ENCODE measurements around the gene CD81.
A peak's percentile ranks its signal among the peaks of the same experiment; 100 is the strongest.

The CD81 gene

GRCh38 chr11:2422461-2423156 lies 45.5 kb downstream of the CD81 start:
- no peak for DNase-seq

DNA sequence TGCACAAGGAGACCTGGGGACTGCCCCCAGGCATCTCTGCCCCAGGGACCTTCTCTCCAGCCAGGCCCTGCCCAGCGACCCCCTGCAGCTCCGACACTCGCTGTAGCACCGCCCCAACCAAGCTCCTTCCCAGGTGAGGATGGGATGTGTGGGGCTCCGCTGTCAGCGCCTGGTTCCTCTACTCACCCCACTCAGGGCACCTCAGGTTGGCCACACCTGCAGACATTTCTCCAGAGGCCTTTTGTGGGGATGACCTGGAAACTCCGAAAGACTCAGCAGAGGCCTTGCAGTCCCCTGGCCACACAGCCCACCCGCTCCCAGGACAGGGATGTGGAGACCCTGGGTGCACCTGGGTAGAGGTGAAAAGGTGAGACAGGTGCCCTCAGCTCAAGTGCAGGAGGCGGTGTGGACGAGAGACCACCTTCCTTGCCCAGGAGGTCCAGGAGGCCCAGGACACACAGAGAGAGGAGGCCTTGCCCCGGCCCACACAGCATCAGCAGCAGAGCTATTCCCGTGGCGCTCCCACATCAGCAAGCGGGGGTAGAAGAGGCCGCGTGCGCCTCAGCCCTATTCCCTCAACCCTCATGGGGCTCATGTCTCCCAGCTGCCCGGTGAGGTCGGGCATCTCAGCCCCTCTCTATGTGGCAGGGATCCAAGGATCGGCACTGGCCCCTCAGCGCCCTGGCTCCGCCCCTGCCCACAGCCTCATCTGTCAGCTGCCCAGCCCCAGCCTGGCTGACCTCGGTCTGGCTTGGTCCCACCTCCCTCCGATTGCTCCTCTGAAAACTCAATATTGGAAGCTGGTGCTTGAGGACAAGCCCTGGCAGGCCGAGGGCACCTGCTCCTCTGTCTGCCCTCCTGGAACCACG lies 46.3 kb downstream of the CD81 start:
- no peak for DNase-seq

GRCh38 chr11:2424811-2425495 lies 47.8 kb downstream of the CD81 start:
- DNase-seq = no peak

GRCh38 chr11:2425506-2425905 lies 48.4 kb downstream of the CD81 start:
- no peak for DNase-seq

GRCh38 chr11:2426221-2426620 lies 49.1 kb downstream of the CD81 start:
- DNase-seq = no peak

DNA sequence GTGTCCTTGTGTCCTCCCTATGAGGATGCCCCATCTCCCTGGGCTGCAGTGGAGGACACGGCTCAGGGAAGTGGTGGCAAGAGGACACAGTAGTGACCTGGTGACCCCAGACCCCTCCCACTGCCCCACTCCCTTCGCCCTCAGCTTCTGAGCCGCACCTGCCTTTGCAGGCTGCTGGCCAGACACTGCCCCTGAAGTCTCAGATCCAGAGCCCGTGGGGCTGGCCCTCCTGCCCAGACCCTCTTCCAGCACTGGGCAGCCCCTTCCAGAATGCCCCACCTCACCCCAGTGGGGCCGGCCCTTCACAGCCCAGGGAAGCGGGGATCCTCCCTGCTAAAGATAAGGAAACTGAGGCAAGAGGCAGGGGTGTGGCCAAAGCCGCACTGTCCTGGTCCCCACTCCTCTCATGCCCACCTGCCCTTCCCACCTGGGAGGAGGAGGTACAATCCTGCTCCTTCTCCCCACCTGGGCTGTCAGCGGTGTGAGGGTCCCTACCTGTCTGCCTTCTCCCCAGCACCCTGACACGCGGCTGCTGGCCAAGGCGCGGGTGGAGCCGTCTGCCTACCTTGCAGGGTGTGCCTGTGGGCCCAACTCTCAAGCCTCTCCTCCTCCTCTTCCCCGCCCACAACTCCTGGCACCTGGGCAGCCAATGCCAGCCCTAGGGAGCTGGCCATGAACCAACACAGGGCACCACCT lies 49.9 kb downstream of the CD81 start:
- no peak for DNase-seq

DNA sequence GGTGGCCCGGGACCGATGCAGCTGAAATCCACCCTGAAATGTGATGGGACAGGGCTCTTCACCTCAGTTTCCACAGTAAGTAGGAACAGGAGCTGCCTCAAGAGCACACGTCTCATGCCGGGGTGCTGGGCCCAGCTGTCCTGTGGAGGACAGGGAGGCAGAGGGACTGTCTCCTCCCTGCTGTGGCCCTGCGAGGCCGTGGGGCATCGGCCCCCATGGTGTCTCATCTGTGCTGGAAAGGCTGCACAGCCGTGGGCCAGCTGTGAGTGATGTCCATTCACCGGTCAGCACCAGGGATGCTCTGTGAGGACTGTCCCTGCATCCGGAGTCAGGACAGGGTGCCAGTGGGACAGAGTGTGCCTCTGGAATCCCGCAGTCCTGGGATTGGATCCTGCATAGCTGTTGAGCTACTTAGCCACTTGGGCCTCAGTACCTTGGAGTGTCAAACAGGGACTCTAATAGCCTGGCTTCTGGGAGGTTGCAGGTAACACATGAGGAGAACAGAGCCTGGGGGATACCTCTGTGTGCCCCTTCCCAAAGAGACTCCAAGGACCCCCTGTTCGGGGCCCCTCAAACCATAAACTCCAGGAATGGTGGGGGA lies 50.7 kb downstream of the CD81 start:
- DNase-seq = no peak

DNA sequence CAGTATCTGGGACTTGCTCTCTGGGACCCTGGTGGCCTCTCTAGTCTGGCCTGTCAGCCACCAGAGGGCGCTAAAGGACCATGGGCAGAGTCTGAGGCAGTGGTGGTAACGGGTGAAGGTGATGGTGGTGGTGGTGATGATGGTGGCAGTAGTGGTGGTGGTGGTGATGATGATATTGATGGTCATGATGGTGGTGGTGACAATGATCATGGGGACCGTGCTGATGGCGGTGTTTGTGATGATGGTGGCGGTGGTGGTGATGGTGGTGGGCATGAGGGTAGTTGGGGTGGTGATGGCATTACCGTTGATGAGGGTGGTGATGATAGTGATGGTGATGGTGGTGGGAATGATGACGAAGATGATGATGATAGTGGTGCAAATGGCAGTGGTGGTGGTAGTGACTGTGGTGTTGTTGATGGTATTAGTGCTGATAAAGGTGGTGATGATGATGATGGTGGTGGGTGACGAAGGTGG lies 51.2 kb downstream of the CD81 start:
- peak; percentile 86 for DNase-seq

GRCh38 chr11:2431395-2431794 lies 54.3 kb downstream of the CD81 start:
- DNase-seq = no peak

- DNase-seq = no peak
Measured at GRCh38 chr11:2432171-2432621, 55.1 kb downstream of the CD81 start.

GRCh38 chr11:2432628-2433071 lies 55.5 kb downstream of the CD81 start:
- no peak for DNase-seq

GRCh38 chr11:2433106-2433925 lies 56.2 kb downstream of the CD81 start:
- DNase-seq = no peak

DNA sequence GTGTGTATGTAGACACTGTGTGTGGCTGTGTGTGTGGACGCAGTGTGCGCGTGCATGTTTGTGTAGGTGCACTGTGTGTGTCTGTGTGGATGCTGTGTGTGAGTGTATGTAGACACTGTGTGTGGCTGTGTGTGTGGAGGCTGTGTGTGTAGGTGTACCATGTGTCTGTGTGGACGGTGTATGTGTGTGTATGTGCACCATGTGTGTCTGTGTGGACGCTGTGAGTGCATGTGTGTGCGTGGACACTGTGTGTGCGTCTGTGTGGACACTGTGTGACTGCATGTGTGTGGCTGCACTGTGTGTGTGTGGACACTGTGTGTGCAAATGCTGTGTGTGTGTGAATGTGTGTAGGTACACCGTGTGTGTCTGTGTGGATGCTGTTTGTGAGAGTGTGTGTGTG lies 56.9 kb downstream of the CD81 start:
- DNase-seq = no peak

GRCh38 chr11:2434506-2435255 lies 57.6 kb downstream of the CD81 start:
- no peak for DNase-seq

- DNase-seq = no peak
Measured at GRCh38 chr11:2435288-2436012, 58.3 kb downstream of the CD81 start.

- no peak for DNase-seq
Measured at GRCh38 chr11:2436013-2436520, 59.0 kb downstream of the CD81 start.

- DNase-seq = no peak
Measured at GRCh38 chr11:2436521-2437031, 59.5 kb downstream of the CD81 start.

GRCh38 chr11:2437516-2437915 lies 60.4 kb downstream of the CD81 start:
- no peak for DNase-seq

GRCh38 chr11:2439820-2440219 lies 62.7 kb downstream of the CD81 start:
- no peak for DNase-seq

- no peak for DNase-seq
Measured at GRCh38 chr11:2440646-2441045, 63.5 kb downstream of the CD81 start.

Measured in hematopoietic multipotent progenitor cell treated with erythropoietin and hydrocortisone succinate and interleukin-3 and kit ligand, for 6 days (in vitro differentiated cells).